ENCODE results near the gene FOXJ1.

FOXJ1 gene

DNA sequence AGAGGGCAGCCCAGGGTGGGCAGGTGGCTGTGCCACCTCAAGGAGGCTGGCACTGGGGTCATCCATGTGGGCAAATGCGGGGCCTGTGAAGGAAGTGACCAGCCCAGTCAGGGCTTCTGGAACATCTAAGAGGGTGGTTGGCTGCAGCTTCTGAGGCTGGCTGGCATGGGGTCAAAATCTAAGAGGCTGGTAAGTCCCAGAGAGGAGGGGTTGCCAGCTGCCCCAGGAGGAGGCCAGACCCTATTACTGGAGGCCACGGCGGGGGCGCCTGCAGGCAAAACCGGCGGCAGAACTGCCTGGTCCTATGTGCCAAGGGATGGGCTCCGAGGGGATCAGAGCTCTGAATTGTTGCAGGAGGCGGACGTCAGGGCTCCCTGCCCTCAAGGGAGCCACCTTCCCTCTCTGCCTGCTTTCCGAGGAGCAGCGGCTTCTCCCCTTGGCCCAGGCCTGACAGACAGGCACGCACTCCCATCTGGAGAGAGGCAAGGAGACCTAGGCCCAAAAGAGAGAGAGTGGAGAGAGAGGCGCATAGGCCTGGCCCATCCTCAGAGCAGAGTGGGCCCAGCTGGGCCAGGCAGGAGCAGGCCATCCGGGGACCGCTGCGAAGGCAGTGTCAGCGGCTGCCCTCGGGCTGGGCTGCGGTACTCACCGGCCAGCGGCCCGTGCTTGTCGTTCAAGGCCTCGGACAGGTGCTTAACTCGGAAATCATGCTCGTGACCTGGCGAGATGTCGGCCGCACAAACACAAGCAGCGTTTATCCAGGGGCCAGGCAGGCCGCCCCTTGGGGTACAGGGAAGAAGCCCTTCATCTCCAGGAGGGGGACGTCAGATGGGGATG, 51.1 kb downstream of the FOXJ1 start:
- DNase-seq = no peak

DNA sequence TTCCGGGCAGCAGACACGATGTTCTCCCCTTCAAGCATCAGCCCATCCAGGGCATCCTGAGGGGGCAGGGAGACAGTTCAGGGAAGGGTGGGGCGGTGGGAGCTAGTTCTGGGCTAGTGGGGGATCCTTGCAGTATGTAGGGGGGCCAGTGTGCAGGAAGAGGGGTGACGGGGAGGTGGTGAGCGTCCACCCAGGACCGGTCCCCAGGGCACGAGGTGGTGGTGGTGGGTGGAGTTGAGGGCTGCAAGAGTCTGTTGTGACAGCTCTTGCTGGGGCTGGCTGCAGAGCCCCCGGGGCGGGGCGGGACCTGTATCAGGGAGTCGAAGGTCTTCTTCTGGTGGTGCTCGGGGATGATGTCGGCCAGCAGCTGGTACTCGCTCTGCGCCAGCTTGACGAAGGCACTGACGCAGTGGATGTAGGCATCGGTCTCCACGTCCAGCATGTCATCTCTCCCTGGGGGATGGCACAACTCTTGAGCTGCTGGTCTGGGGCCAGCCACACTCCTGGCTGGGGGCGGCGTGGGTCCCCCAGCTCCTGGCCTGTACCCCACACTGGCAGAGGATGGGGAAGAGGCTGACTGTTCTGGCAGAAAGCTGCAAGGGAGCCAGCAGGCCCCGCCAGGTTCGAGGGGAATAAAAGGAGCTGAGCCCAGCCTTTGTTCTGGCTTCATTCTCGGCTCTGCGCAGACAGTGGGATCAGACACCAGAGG, 52.0 kb downstream of the FOXJ1 start:
- DNase-seq = no peak

DNA sequence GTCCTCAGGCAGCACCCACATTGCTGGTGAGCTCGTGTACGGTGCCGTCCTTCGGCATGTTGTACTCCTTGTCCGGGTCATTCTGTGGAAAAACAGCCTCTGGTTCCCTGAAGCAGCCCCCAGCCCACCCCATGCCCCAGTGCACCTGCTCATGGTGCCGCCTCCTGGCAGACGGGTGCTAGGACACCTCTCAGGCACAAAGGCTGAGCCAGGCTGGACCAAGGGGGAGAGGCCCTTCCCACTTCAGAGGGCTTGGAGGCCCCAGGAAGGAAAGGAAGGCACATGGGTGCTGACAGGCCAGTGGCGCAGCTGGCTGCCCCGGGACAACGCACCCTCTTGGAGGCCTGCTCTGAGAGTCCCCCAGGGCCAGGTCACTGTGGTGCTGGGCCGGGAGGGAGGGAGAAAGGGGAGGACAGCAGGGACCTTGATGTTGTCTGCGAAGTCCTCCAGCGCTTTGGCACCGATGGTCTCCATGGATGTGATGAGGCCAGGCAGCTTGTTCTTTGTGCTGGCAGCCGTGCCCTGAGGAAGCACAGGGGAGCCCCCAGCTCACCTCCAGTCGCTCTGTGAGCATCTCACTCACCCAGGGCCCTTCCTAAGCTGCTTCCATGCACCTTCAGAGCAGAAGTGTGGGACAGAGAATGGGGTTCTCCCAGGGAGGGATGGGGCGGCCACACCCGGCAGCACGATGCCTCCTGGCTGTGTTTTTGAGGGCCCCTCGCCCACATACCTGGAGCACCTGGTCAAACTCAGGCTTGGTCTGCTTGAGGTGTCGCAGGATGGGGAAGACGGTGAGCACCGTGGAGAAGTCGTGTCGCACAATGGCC, 52.8 kb downstream of the FOXJ1 start:
- no peak for DNase-seq

DNA sequence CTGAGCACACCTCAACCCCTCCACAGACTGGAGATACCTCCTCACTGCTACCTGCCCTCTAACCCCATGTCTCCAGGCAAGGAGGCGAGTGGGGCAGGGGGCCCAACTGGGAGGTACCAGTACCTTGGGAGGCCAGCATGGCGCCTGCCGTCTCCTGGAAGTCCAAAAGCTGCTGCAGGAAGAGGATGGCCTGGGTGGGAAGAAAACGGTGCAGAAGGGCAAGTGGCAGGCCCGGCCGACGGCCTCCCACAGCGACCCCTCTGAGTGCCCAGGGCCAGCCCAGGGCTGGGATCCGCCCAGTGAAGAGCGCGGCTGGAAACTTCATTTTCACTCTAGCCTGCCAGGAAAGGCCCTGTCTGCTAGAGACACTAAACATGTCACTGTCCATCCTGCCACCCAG, 53.5 kb downstream of the FOXJ1 start:
- DNase-seq = no peak

DNA sequence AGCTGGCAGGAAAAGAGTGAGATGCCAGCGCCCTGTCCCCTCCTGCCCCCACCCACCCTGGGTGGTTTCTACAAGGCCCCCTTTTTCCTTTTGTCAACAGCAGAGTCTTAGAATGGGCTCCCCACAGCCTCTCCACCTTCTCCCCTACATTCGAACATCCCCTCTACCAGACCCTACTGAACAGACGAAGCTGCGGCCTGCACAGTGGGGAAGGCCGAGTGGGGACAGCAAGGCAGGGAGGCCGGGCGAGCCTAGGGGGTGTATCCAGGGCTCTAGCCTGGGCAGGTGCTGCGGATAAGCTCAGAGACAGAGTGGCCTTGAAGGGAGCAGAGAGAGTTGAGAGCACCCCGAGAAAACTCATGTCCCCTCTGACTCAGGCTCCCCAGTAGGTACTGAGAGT, 54.7 kb downstream of the FOXJ1 start:
- no peak for DNase-seq

Measured in NCI-H2227 treated with DMSO at 0.1 percent for 48 hours (cell line).